Tibial nerve (tissue), 4 donors: ENCODE data around the gene PSME4. TPM values are rescaled to one million over a fixed set of nuclear protein-coding genes. Genes with fewer than 3 reads are reported as not detected.
"Not testable (repeated sequence)": the region's sequence is repeated elsewhere in the genome, so short reads cannot be mapped to it uniquely, and the experiment has no call there.

Experiments
- DNase-seq, 2 donors: peaks; one replicate each; pipeline ENCODE4 v3.0.0-alpha.2; 2019; ENCODE audit warnings: low spot score in 2 of 2
- H3K27ac ChIP-seq, 4 donors: fragments of 200-600 bp; sonication (generic) in 3 of 4; one replicate each; pipeline ENCODE4 v1.5.1; 2017 to 2019; ENCODE audit warnings: mild to moderate bottlenecking in 1 of 4
- H3K27me3 ChIP-seq, 2 donors: fragments of 200-600 bp; sonication (generic) in 1 of 2; one replicate each; pipeline versions ENCODE4 v1.5.1 to v1.6.0; 2017 to 2019
- H3K36me3 ChIP-seq, 3 donors: fragments of 200-600 bp; sonication (generic); one replicate each; pipeline ENCODE4 v1.5.1; 2018 to 2019
- H3K4me1 ChIP-seq, 4 donors: fragments of 200-600 bp; sonication (generic) in 3 of 4; one replicate each; pipeline ENCODE4 v1.5.1; 2017 to 2019
- H3K4me3 ChIP-seq, 4 donors: fragments of 200-600 bp; sonication (generic) in 3 of 4; one replicate each; pipeline ENCODE4 v1.5.1; 2017 to 2019; ENCODE audit warnings: mild to moderate bottlenecking in 1 of 4, moderate library complexity in 1 of 4
- H3K9me3 ChIP-seq, 4 donors: fragments of 200-600 bp; sonication (generic) in 3 of 4; one replicate each; pipeline ENCODE4 v1.5.1; 2017 to 2019
- EP300 ChIP-seq, 2 donors: sonication (generic); formaldehyde crosslinking; IDR thresholded peaks; one replicate each; pipeline ENCODE4 v1.6.1; 2017; ENCODE audit warnings: antibody characterized with exemption in 2 of 2, mild to moderate bottlenecking in 1 of 2
- POLR2A ChIP-seq, 2 donors: fragments of 450-650 bp; IDR thresholded peaks; one replicate each; pipeline ENCODE4 v1.6.1; 2017; ENCODE audit warnings: antibody characterized with exemption in 2 of 2, mild to moderate bottlenecking in 2 of 2, moderate library complexity in 2 of 2
- WGBS, 2 donors: methylation state at CpG; one replicate each; pipeline ENCODE4 v1.1.5; 2018; 5-methylcytosine and 5-hydroxymethylcytosine counted together
- total RNA-seq, 4 donors: library from RNA; depleted of rRNA; stranded (reverse); fragments of >200 nt; gene quantifications; one replicate each; pipeline ENCODE4 v1.1.0, GENCODE V29; 2016
- TF ChIP-seq, protein P1 (sequence below), 5 experiments: fragments of 200-600 bp in 3 of 5; fragments of 450-650 bp in 2 of 5; sonication (generic) in 3 of 5; IDR thresholded peaks; one replicate each; pipeline ENCODE4 v1.5.1; 2016 to 2019; ENCODE audit warnings: antibody characterized with exemption in 5 of 5, mild to moderate bottlenecking in 3 of 5, moderate library complexity in 2 of 5

Gene PSME4
- total RNA-seq, 4 donors from 2014 or later, result 32.4 to 50.6 (median 38.5) TPM

DNA sequence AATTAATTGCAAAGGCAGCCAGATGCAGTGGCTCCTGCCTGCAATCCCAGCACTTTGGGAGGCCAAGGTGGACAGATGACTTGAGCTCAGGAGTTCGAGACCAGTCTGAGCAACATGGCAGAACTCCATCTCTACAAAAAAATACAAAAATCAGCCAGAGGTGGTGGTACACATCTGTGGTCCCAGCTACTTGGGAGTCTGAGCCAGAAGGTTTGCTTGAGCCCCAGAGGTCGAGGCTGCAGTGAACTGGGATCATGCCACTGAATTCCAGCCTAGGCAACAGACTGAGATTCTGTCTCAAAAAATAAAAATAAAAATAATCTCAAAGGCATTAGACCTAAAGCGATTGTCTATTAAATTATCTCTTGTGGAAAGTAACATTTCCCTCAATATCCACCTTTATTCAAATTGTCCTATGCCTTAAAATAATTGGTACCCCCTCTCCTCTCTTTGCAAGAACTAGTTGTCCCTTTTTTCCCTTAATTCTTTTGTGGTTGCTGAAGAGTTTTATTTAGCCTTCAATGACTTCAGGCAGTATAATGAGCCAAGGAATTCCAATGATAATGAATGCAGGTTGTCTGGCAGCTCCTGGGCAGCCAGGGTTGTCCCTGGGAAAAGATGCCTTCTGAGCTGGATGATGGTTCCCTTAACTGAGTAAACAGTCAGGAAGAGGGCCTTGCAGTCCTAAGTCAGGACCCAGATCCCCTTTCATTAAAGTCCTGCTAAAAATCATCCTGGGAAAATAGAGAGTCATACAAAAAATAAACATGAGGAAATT, 143.2 kb downstream of the PSME4 start:
- H3K4me1 ChIP-seq, result peaks cover 0 to 34% (median 15%) of the 10 kb centered on the region in 4 donors
- TF ChIP-seq, protein P1, sequence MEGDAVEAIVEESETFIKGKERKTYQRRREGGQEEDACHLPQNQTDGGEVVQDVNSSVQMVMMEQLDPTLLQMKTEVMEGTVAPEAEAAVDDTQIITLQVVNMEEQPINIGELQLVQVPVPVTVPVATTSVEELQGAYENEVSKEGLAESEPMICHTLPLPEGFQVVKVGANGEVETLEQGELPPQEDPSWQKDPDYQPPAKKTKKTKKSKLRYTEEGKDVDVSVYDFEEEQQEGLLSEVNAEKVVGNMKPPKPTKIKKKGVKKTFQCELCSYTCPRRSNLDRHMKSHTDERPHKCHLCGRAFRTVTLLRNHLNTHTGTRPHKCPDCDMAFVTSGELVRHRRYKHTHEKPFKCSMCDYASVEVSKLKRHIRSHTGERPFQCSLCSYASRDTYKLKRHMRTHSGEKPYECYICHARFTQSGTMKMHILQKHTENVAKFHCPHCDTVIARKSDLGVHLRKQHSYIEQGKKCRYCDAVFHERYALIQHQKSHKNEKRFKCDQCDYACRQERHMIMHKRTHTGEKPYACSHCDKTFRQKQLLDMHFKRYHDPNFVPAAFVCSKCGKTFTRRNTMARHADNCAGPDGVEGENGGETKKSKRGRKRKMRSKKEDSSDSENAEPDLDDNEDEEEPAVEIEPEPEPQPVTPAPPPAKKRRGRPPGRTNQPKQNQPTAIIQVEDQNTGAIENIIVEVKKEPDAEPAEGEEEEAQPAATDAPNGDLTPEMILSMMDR (IDR thresholded peaks at IDR 0.05), result no peak
- TF ChIP-seq EP300 (IDR thresholded peaks at IDR 0.05) (no peak), POLR2A (IDR thresholded peaks at IDR 0.05) (no peak)
- no peak for DNase-seq
- H3K27ac ChIP-seq, result peak overlapping the region; percentile 9 to 78 (median 48)
- H3K4me3 ChIP-seq, result no peak overlapping the region
- H3K36me3 ChIP-seq, result peaks cover 0 to 12% (median 0%) of the 10 kb centered on the region in 3 donors
- no peaks in the 10 kb centered on the region for H3K9me3 ChIP-seq
- no peaks in the 10 kb centered on the region for H3K27me3 ChIP-seq
- 55 to 61% methylated on average over 3 of the region's 3 CpGs for WGBS, 2 donors

DNA sequence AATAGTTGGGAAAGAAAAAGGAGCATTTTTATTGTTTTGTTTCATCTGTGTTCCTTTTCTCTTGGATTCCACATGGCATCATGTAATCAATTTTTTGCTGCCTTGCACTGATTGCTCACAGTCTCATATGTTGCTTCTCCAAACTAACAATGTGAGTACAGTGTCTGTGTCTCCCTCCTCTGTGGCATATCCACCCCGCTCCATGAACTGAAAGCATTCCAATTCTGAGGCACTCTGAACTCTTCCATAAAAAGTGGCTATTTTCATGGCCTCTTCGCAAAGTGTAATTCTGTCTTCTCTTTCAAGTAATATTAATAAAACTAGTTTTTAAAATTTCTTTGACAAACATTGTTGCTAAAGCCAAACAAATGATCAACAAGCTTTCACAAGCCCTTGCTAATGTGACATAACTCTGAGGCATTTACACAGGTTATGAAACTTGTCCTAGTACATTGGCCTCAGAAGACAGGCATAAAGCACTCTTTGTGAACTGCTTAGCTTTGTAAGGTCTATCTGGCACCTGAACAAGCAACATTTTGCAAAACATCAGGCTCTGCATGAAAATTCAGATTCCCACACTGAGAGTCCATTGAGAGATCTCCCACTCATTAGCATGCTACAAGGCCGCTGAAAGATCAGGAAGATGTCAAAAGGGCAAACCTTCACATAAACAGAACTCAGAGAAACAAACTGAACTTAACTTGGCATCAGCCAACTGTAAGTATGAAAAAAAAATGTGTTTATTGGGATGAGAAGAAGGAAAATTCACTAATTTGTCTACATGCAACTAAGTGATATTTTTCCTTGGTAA, 144.0 kb downstream of the PSME4 start:
- peaks cover 0 to 34% (median 15%) of the 10 kb centered on the region in 4 donors for H3K4me1 ChIP-seq
- WGBS, 2 donors, result 23 to 30% methylated on average over 3 of the region's 3 CpGs
- no peaks in the 10 kb centered on the region for H3K27me3 ChIP-seq
- H3K9me3 ChIP-seq, result no peaks in the 10 kb centered on the region
- H3K36me3 ChIP-seq, result peaks cover 0 to 9% (median 0%) of the 10 kb centered on the region in 3 donors
- peak in 1 of 2 donors; percentile 67 for DNase-seq
- no peak overlapping the region for H3K4me3 ChIP-seq
- peak overlapping the region; percentile 9 to 82 (median 62) for H3K27ac ChIP-seq
- TF ChIP-seq EP300 (IDR thresholded peaks at IDR 0.05), result peak; percentile 48 to 97
- no peak for TF ChIP-seq POLR2A (IDR thresholded peaks at IDR 0.05)

DNA sequence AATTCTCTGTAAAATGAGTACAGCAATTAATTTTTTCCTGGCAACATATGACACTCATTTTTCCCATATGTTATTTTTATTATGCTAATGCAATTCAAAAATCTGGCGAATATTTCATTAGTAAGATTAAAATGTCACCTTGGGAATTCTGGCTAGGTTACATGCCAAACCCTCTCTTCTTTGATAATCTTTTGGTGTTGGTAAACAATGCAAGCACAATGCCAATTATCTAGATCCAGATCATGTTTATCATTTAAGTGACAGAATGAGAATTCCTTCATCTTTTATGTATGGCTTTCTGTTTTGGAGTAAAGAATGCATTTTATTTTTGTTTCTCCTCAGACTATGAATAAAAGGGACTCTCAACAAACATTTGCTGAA, 144.8 kb downstream of the PSME4 start:
- no peak for DNase-seq
- Histone ChIP-seq H3K36me3 (peaks cover 0 to 2% (median 0%) of the 10 kb centered on the region in 3 donors), H3K4me1 (peaks cover 0 to 34% (median 15%) of the 10 kb centered on the region in 4 donors), H3K9me3 (no peaks in the 10 kb centered on the region), H3K27ac (peak overlapping the region in 3 of 4 donors; percentile 45 to 82 (median 78)), H3K4me3 (no peak overlapping the region), H3K27me3 (no peaks in the 10 kb centered on the region)
- TF ChIP-seq EP300 (IDR thresholded peaks at IDR 0.05) (no peak), POLR2A (IDR thresholded peaks at IDR 0.05) (no peak)
- TF ChIP-seq, protein P1 (IDR thresholded peaks at IDR 0.05), result no peak
- WGBS, 2 donors, result 30 to 46% methylated on average over 1 of the region's 1 CpG

DNA sequence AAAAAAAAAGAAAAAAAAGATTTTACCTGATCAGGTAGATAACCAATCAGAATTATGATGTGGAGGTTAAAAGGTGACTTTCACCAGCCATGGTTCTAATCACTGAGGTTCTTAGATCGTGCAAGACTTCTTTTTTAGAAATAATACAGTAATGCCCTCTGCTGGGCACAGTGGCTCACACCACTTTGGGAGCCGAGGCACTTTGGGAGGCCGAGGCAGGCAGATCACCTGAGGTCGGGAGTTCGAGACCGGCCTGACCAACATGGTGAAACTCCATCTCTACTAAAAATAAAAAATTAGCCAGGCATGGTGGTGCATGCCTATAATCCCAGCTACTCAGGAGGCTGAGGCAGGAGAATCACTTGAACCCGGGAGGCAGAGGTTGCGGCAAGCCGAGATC, 147.2 kb downstream of the PSME4 start:
- H3K27me3 ChIP-seq, result not testable (repeated sequence)

DNA sequence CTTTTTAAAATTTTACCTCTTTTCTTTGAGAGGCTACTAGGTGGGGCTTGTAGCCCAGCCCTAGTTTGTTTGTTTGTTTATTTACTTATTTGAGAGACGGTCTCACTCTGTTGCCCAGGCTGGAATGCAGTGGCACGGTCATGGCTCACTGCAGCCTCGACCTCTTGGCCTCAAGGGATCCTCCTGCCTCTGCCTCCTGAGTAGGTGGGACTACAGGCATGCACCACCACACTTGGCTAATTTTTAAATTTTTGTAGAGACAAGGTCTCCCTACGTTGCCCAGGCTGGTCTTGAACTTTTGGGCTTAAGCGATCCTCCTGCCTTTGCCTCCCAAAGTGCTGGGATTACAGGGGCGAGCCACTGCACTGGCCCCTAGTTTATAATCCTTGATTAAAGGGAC, 149.0 kb downstream of the PSME4 start:
- no peak overlapping the region for H3K4me3 ChIP-seq
- no peak for DNase-seq
- H3K36me3 ChIP-seq, result peaks cover 0 to 29% (median 0%) of the 10 kb centered on the region in 3 donors
- WGBS, 2 donors, result 82 to 86% methylated on average over 6 of the region's 6 CpGs
- no peaks in the 10 kb centered on the region for H3K27me3 ChIP-seq
- H3K4me1 ChIP-seq, result peaks cover 0 to 18% (median 9%) of the 10 kb centered on the region in 4 donors
- no peaks in the 10 kb centered on the region for H3K9me3 ChIP-seq
- TF ChIP-seq, protein P1 (IDR thresholded peaks at IDR 0.05), result no peak
- TF ChIP-seq EP300 (IDR thresholded peaks at IDR 0.05) (no peak), POLR2A (IDR thresholded peaks at IDR 0.05) (no peak)
- no peak overlapping the region for H3K27ac ChIP-seq

More for the DNA sequence above, 147.2 kb downstream of the PSME4 start:
- H3K27ac ChIP-seq, DNase-seq, H3K4me3 ChIP-seq, H3K9me3 ChIP-seq: not testable (repeated sequence)
- peaks cover 0 to 34% (median 15%) of the 10 kb centered on the region in 4 donors for H3K4me1 ChIP-seq
- H3K36me3 ChIP-seq, result peaks cover 0 to 12% (median 0%) of the 10 kb centered on the region in 3 donors
- 88 to 92% methylated on average over 9 of the region's 9 CpGs for WGBS, 2 donors
